IMR-90 (cell line): ENCODE measurements around the gene PTEN. TPM values are rescaled to one million over a fixed set of nuclear protein-coding genes. Genes with fewer than 3 reads are reported as not detected.

Source experiments
- ATAC-seq: fragments of 200-7000 bp; cut with Tn5 transposase; 2 replicates; pipeline ENCODE4 v1.9.1; 2020; ENCODE audit warnings: low read depth, mild to moderate bottlenecking, moderate library complexity
- BruUV-seq: library from RNA; stranded (reverse); fragments of 400-500 nt; replicated peaks from 2 replicates; lab custom pipeline; 2021; lab: Mats Ljungman, UMichigan
- CTCF ChIA-PET: fragments of 300-600 bp; formaldehyde crosslinking; extraction: SDS; loops from one replicate; lab custom pipeline; 2021; ENCODE audit warnings: antibody characterized with exemption; lab: Yijun Ruan, JAX
- POLR2A ChIA-PET: fragments of 300-600 bp; sonication (Branson Sonifier 250); formaldehyde crosslinking; loops from one replicate; lab custom pipeline; 2022; ENCODE audit warnings: antibody characterized with exemption; ENCODE audit not compliant: unreplicated experiment; lab: Charles Lee
- DNase-seq: peaks from one replicate; pipeline ENCODE4 v3.0.0; 2013
- H2AFZ ChIP-seq: replicated peaks from 2 replicates; pipeline ENCODE3; 2013; ENCODE audit warnings: low read length, mild to moderate bottlenecking; ENCODE audit not compliant: poor library complexity
- H2AK5ac ChIP-seq: 2 replicates; pipeline ENCODE4 v1.6.1; 2013; ENCODE audit warnings: low read depth, low read length, inconsistent platforms
- H2AK9ac ChIP-seq: replicated peaks from 2 replicates; pipeline ENCODE3; 2013; ENCODE audit warnings: mild to moderate bottlenecking, low read depth, low read length, moderate library complexity; ENCODE audit not compliant: poor library complexity
- H2BK120ac ChIP-seq: 2 replicates; pipeline ENCODE4 v1.6.1; 2013; ENCODE audit warnings: low read depth, low read length, inconsistent platforms
- H2BK15ac ChIP-seq: 3 replicates; pipeline ENCODE4 v1.6.1; 2013; ENCODE audit warnings: low read depth, low read length, inconsistent platforms
- H2BK20ac ChIP-seq: 2 replicates; pipeline ENCODE4 v1.6.1; 2013; ENCODE audit warnings: low read depth, mild to moderate bottlenecking, inconsistent platforms, low read length, moderate library complexity
- H2BK5ac ChIP-seq: 2 replicates; pipeline ENCODE4 v1.6.1; 2013; ENCODE audit warnings: mild to moderate bottlenecking, low read depth, low read length, inconsistent platforms; ENCODE audit not compliant: poor library complexity, severe bottlenecking
- H3K14ac ChIP-seq: replicated peaks from 2 replicates; pipeline ENCODE4 v1.6.1; 2013; ENCODE audit warnings: low read depth, low read length, inconsistent platforms
- H3K18ac ChIP-seq: 2 replicates; pipeline ENCODE4 v1.6.1; 2013; ENCODE audit warnings: low read depth, low read length, control low read depth
- H3K23ac ChIP-seq: 2 replicates; pipeline ENCODE4 v1.6.1; 2013; ENCODE audit warnings: low read depth, low read length, inconsistent platforms
- H3K27ac ChIP-seq: 2 replicates; pipeline ENCODE4 v1.5.1; 2013; ENCODE audit warnings: mild to moderate bottlenecking, control low read depth, low read length; ENCODE audit not compliant: insufficient read depth
- H3K27me3 ChIP-seq: 2 replicates; pipeline ENCODE4 v1.6.1; 2013; ENCODE audit warnings: low read length; ENCODE audit not compliant: control insufficient read depth, insufficient read depth
- H3K36me3 ChIP-seq: 2 replicates; pipeline ENCODE4 v1.6.1; 2013; ENCODE audit warnings: low read length, mixed read lengths; ENCODE audit not compliant: control insufficient read depth, insufficient read depth
- H3K4ac ChIP-seq: 2 replicates; pipeline ENCODE4 v1.6.1; 2013; ENCODE audit warnings: low read depth, low read length, inconsistent platforms
- H3K4me1 ChIP-seq: 2 replicates; pipeline ENCODE4 v1.6.1; 2013; ENCODE audit warnings: low read length, mixed read lengths; ENCODE audit not compliant: control insufficient read depth, insufficient read depth
- H3K4me2 ChIP-seq: 2 replicates; pipeline ENCODE4 v1.6.1; 2013; ENCODE audit warnings: low read depth, mild to moderate bottlenecking, control low read depth, low read length, moderate library complexity
- H3K4me3 ChIP-seq: 2 replicates; pipeline ENCODE4 v1.5.1; 2013; ENCODE audit warnings: low read depth, mild to moderate bottlenecking, control low read depth, low read length, moderate library complexity; ENCODE audit not compliant: insufficient read depth
- H3K56ac ChIP-seq: 2 replicates; pipeline ENCODE4 v1.6.1; 2013; ENCODE audit warnings: low read length, inconsistent platforms; ENCODE audit not compliant: insufficient read depth; ENCODE audit errors: extremely low read depth
- H3K79me1 ChIP-seq, 2 experiments: 2 replicates each; pipeline ENCODE4 v1.6.1; 2013; ENCODE audit warnings: low read length in 2 of 2, inconsistent platforms in 1 of 2, low read depth in 1 of 2
- H3K9ac ChIP-seq: 2 replicates; pipeline ENCODE4 v1.6.1; 2013; ENCODE audit warnings: low read depth, low read length, control low read depth
- H3K9me1 ChIP-seq: 2 replicates; pipeline ENCODE4 v1.6.1; 2013; ENCODE audit warnings: low read length, inconsistent platforms; ENCODE audit not compliant: insufficient read depth
- H3K9me3 ChIP-seq: 2 replicates; pipeline ENCODE4 v1.6.1; 2013; ENCODE audit warnings: low read length; ENCODE audit not compliant: control insufficient read depth, insufficient read depth
- H4K20me1 ChIP-seq: 2 replicates; pipeline ENCODE4 v1.6.1; 2013; ENCODE audit warnings: low read length, inconsistent platforms; ENCODE audit not compliant: insufficient read depth
- H4K5ac ChIP-seq: 2 replicates; pipeline ENCODE4 v1.6.1; 2013; ENCODE audit warnings: mild to moderate bottlenecking, low read depth, low read length, control low read depth
- H4K8ac ChIP-seq, 2 experiments: 2 replicates each; pipeline ENCODE4 v1.6.1; 2013; ENCODE audit warnings: low read depth in 2 of 2, low read length in 2 of 2, control low read depth in 1 of 2, inconsistent platforms in 1 of 2
- H4K91ac ChIP-seq: 2 replicates; pipeline ENCODE4 v1.6.1; 2013; ENCODE audit warnings: low read depth, low read length, inconsistent platforms; ENCODE audit not compliant: insufficient read depth
- CHD1 ChIP-seq: IDR thresholded peaks from 2 replicates; pipeline ENCODE4 v1.6.1; 2012; ENCODE audit warnings: low read depth, low read length, improper control_type of control experiment
- FOS ChIP-seq: fragments of 150-350 bp; IDR thresholded peaks from 2 replicates; pipeline ENCODE4 v1.6.1; 2016; ENCODE audit warnings: low read depth, low read length
- RCOR1 ChIP-seq: IDR thresholded peaks from 2 replicates; pipeline ENCODE4 v1.6.1; 2012; ENCODE audit warnings: mild to moderate bottlenecking, low read length, improper control_type of control experiment; ENCODE audit not compliant: insufficient replicate concordance
- RFX5 ChIP-seq: IDR thresholded peaks from 2 replicates; pipeline ENCODE4 v1.8.0; 2012; ENCODE audit warnings: low read depth, mild to moderate bottlenecking, low read length, moderate library complexity
- WGBS, 2 experiments: methylation state at CpG; one replicate each; pipeline versions ENCODE4 v1.1.5 to v1.1.7; 2013; ENCODE audit warnings: missing lambda C conversion rate in 2 of 2; ENCODE audit not compliant: insufficient read length in 1 of 2; ENCODE audit errors: extremely low coverage in 2 of 2; 5-methylcytosine and 5-hydroxymethylcytosine counted together
- dilution Hi-C: fragments of 300-500 bp; cut with HindIII; formaldehyde crosslinking; loops from one replicate; pipeline ENCODE4 v1.14.3; 2018; ENCODE audit warnings: low sequenced_read_pairs; ENCODE audit not compliant: unreplicated experiment
- in situ Hi-C: fragments of 300-500 bp; cut with MboI; formaldehyde crosslinking; loops from 3 replicates; pipeline ENCODE4 v1.14.3; 2019; ENCODE audit warnings: low sequenced_read_pairs, inconsistent platforms, mixed read lengths
- intact Hi-C: fragments of 100-400 bp; cut with micrococcal nuclease; formaldehyde crosslinking; loops from 2 replicates; pipeline ENCODE4 v1.10.0; 2022
- polyA plus RNA-seq, 3 experiments: library from polyadenylated mRNA; depleted of rRNA; stranded (reverse); fragments of >200 nt; gene quantifications; 2 replicates each; pipeline ENCODE4 v1.2.3, GENCODE V29; 2012; ENCODE audit warnings: low replicate concordance in 1 of 3
- total RNA-seq: library from RNA; depleted of rRNA; stranded (reverse); fragments of >200 nt; gene quantifications from 2 replicates; pipeline ENCODE4 v1.2.3, GENCODE V29; 2012

Gene PTEN
- total and polyA plus RNA-seq, 2 of the 4 experiments (the other 2 are of a cell fraction) = 12.0 to 38.9 TPM

- no peak overlapping the region for H3K4ac ChIP-seq
- H3K4me3 ChIP-seq = no peak overlapping the region
- H3K9me3 ChIP-seq = no peaks in the 10 kb centered on the region
- no peak for TF ChIP-seq RFX5
- no peak for TF ChIP-seq RCOR1
- TF ChIP-seq FOS = no peak
- TF ChIP-seq CHD1 = no peak
- no peaks in the 10 kb centered on the region for H4K20me1 ChIP-seq
- no peak overlapping the region for H3K9ac ChIP-seq
- intact Hi-C loops = loop anchor here (5.0 to 10.0 kb wide), 3 partner anchors 183 to 581 kb away; no protein-coding TSS in a partner anchor
- no peak overlapping the region for H3K23ac ChIP-seq
- no peak overlapping the region for H2AK9ac ChIP-seq
- no peak overlapping the region for H2AK5ac ChIP-seq
- H3K9me1 ChIP-seq = no peaks in the 10 kb centered on the region
- no peaks in the 10 kb centered on the region for H3K79me1 ChIP-seq
- ATAC-seq (no peak; the same call in 1 of the 2 replicates), DNase-seq (no peak)
- H3K18ac ChIP-seq = no peak overlapping the region
- H3K56ac ChIP-seq = no peak overlapping the region
- no CpG with 5 or more reads among the region's 3 CpGs for WGBS, 2 experiments
- H2BK20ac ChIP-seq = no peak overlapping the region
- no peak overlapping the region for H2BK15ac ChIP-seq
- dilution Hi-C loops = no loop called here
- no peak overlapping the region for H3K4me2 ChIP-seq
- H3K27ac ChIP-seq = no peak overlapping the region
- H2AFZ ChIP-seq = no peak overlapping the region
- in situ Hi-C loops = no loop called here
- no peak overlapping the region for H3K14ac ChIP-seq
- no peak overlapping the region for H2BK120ac ChIP-seq
- no peaks in the 10 kb centered on the region for H3K36me3 ChIP-seq
- POLR2A ChIA-PET = no interaction called here
- no peak overlapping the region for H2BK5ac ChIP-seq
- no peak overlapping the region for H4K5ac ChIP-seq
- CTCF ChIA-PET = no interaction called here
- H4K8ac ChIP-seq = no peak overlapping the region
- H3K4me1 ChIP-seq = peaks cover 2% of the 10 kb centered on the region; the same call in 1 of the 2 replicates
- H3K27me3 ChIP-seq = no peaks in the 10 kb centered on the region
- no TSS peak for BruUV-seq
- H4K91ac ChIP-seq = no peak overlapping the region
These were observed 110.7 kb downstream of the PTEN start for GRCh38 chr10:87974130-87974529.
